Mesenchymal stem cell (in vitro differentiated cells and primary cell): ENCODE results near the gene CDK11B.

ENCODE experiments used
- DNase-seq: peaks from one replicate; pipeline ENCODE4 v3.0.0-alpha.2; 2013
- H2AFZ ChIP-seq: one replicate; pipeline ENCODE4 v1.6.1; 2013; ENCODE audit warnings: low read depth, mild to moderate bottlenecking, control low read depth, inconsistent platforms, low read length, moderate library complexity
- H2AK5ac ChIP-seq: 2 replicates; pipeline ENCODE4 v1.6.1; 2013; ENCODE audit warnings: low read length, moderate library complexity, mild to moderate bottlenecking, inconsistent platforms; ENCODE audit not compliant: severe bottlenecking
- H2BK120ac ChIP-seq: one replicate; pipeline ENCODE4 v1.6.1; 2013; ENCODE audit warnings: low read depth, mild to moderate bottlenecking, inconsistent platforms, low read length, moderate library complexity
- H2BK12ac ChIP-seq, 2 experiments: one replicate each; pipeline ENCODE4 v1.6.1; 2013; ENCODE audit warnings: inconsistent platforms in 2 of 2, low read length in 2 of 2, mild to moderate bottlenecking in 2 of 2, moderate library complexity in 2 of 2, control low read depth in 1 of 2
- H2BK15ac ChIP-seq: one replicate; pipeline ENCODE4 v1.6.1; 2013; ENCODE audit warnings: mild to moderate bottlenecking, low read depth, inconsistent platforms; ENCODE audit not compliant: poor library complexity, severe bottlenecking
- H2BK5ac ChIP-seq: 2 replicates; pipeline ENCODE4 v1.6.1; 2013; ENCODE audit warnings: low read depth, mild to moderate bottlenecking, low read length, control low read depth, inconsistent platforms; ENCODE audit not compliant: poor library complexity, severe bottlenecking
- H3K14ac ChIP-seq, 2 experiments: one replicate each; pipeline ENCODE4 v1.6.1; 2013; ENCODE audit warnings: inconsistent platforms in 2 of 2, low read length in 2 of 2, control low read depth in 1 of 2, mild to moderate bottlenecking in 1 of 2, moderate library complexity in 1 of 2
- H3K18ac ChIP-seq, 2 experiments: one replicate each; pipeline ENCODE4 v1.6.1; 2013; ENCODE audit warnings: inconsistent platforms in 2 of 2, low read length in 2 of 2, control low read depth in 1 of 2, low read depth in 1 of 2, mild to moderate bottlenecking in 1 of 2
- H3K23ac ChIP-seq, 2 experiments: one replicate each; pipeline ENCODE4 v1.6.1; 2013; ENCODE audit warnings: inconsistent platforms in 2 of 2, low read length in 2 of 2, mild to moderate bottlenecking in 2 of 2, moderate library complexity in 2 of 2, control low read depth in 1 of 2
- H3K27ac ChIP-seq: 2 replicates; pipeline ENCODE4 v1.5.1; 2013; ENCODE audit warnings: mild to moderate bottlenecking, moderate library complexity, low read length, control low read depth, inconsistent platforms; ENCODE audit not compliant: poor library complexity, severe bottlenecking
- H3K27me3 ChIP-seq, 2 experiments: 2 replicates each; pipeline versions ENCODE4 v1.6.1 to v1.7.0; 2013; ENCODE audit warnings: low read length in 2 of 2, mild to moderate bottlenecking in 2 of 2, moderate library complexity in 2 of 2, control low read depth in 1 of 2, inconsistent platforms in 1 of 2; ENCODE audit not compliant: control insufficient read depth in 1 of 2, insufficient read depth in 1 of 2
- H3K36me3 ChIP-seq, 2 experiments: 2 replicates each; pipeline versions ENCODE4 v1.6.1 to v1.7.0; 2013; ENCODE audit warnings: low read length in 2 of 2, control low read depth in 1 of 2, inconsistent platforms in 1 of 2, low read depth in 1 of 2, mild to moderate bottlenecking in 1 of 2; ENCODE audit not compliant: insufficient read depth in 2 of 2, control insufficient read depth in 1 of 2
- H3K4ac ChIP-seq, 2 experiments: one replicate each; pipeline ENCODE4 v1.6.1; 2013; ENCODE audit warnings: inconsistent platforms in 2 of 2, low read length in 2 of 2, mild to moderate bottlenecking in 2 of 2, moderate library complexity in 2 of 2, control low read depth in 1 of 2, low read depth in 1 of 2
- H3K4me1 ChIP-seq: 2 replicates; pipeline ENCODE4 v1.6.1; 2013; ENCODE audit warnings: low read depth, low read length, control low read depth; ENCODE audit not compliant: control insufficient read depth, insufficient read depth
- H3K4me2 ChIP-seq: 2 replicates; pipeline ENCODE4 v1.6.1; 2013; ENCODE audit warnings: low read length, mild to moderate bottlenecking, inconsistent platforms; ENCODE audit not compliant: poor library complexity, severe bottlenecking
- H3K4me3 ChIP-seq, 2 experiments: 2 replicates each; pipeline versions ENCODE4 v1.5.1 to v1.7.0; 2013; ENCODE audit warnings: low read length in 2 of 2, mild to moderate bottlenecking in 2 of 2, control low read depth in 1 of 2, low read depth in 1 of 2; ENCODE audit not compliant: insufficient read depth in 1 of 2
- H3K79me1 ChIP-seq: replicated peaks from 2 replicates; pipeline ENCODE4 v1.6.1; 2013; ENCODE audit warnings: mild to moderate bottlenecking, control low read depth, low read length, inconsistent platforms; ENCODE audit not compliant: poor library complexity, severe bottlenecking
- H3K9ac ChIP-seq: 2 replicates; pipeline ENCODE4 v1.7.0; 2013; ENCODE audit warnings: mild to moderate bottlenecking, low read length, moderate library complexity
- H3K9me3 ChIP-seq: 2 replicates; pipeline ENCODE4 v1.7.0; 2013; ENCODE audit warnings: mild to moderate bottlenecking, low read length; ENCODE audit not compliant: control insufficient read depth
- H4K8ac ChIP-seq: one replicate; pipeline ENCODE4 v1.6.1; 2013; ENCODE audit warnings: inconsistent platforms, mild to moderate bottlenecking, low read length, moderate library complexity
- H4K91ac ChIP-seq: one replicate; pipeline ENCODE4 v1.6.1; 2013; ENCODE audit warnings: mild to moderate bottlenecking, low read length, inconsistent platforms
- WGBS: methylation state at CpG from one replicate; pipeline ENCODE4 v1.1.7; 2013; ENCODE audit warnings: mixed read lengths; 5-methylcytosine and 5-hydroxymethylcytosine counted together

CDK11B gene

GRCh38 chr1:1614204-1614953 is 44.4 kb downstream of the CDK11B start:
- peak; percentile 87 for DNase-seq
- Histone ChIP-seq H2AK5ac (no peak overlapping the region), H2BK12ac (no peak overlapping the region), H2BK15ac (no peak overlapping the region), H3K18ac (no peak overlapping the region), H3K4me3 (peak overlapping the region; percentile 90 to 97), H3K36me3 (peaks cover 13 to 25% of the 10 kb centered on the region in 2 experiments), H3K9ac (peak overlapping the region; percentile 99), H3K4me1 (peaks cover 26% of the 10 kb centered on the region), H3K23ac (no peak overlapping the region), H4K8ac (no peak overlapping the region), H3K79me1 (peaks cover 41% of the 10 kb centered on the region), H3K9me3 (no peaks in the 10 kb centered on the region), H3K27me3 (no peaks in the 10 kb centered on the region), H3K27ac (no peak overlapping the region), H3K14ac (no peak overlapping the region), H3K4me2 (peak overlapping the region; percentile 65), H2BK120ac (no peak overlapping the region), H2AFZ (no peak overlapping the region), H2BK5ac (no peak overlapping the region), H4K91ac (no peak overlapping the region), H3K4ac (no peak overlapping the region)
- WGBS: 50% methylated on average over 30 of the region's 30 CpGs

- H3K14ac ChIP-seq: no peak overlapping the region
- peaks cover 12 to 18% of the 10 kb centered on the region in 2 experiments for H3K36me3 ChIP-seq
- peak overlapping the region; percentile 99 for H3K9ac ChIP-seq
- H3K79me1 ChIP-seq: peaks cover 36% of the 10 kb centered on the region
- peak overlapping the region in 1 of 2 experiments; percentile 90 for H3K4me3 ChIP-seq
- H2AFZ ChIP-seq: no peak overlapping the region
- H3K4me2 ChIP-seq: no peak overlapping the region
- H2BK12ac ChIP-seq: no peak overlapping the region
- peaks cover 26% of the 10 kb centered on the region for H3K4me1 ChIP-seq
- H2AK5ac ChIP-seq: no peak overlapping the region
- no peak overlapping the region for H2BK15ac ChIP-seq
- DNase-seq: no peak
- no peak overlapping the region for H3K23ac ChIP-seq
- no peaks in the 10 kb centered on the region for H3K9me3 ChIP-seq
- H3K27me3 ChIP-seq: no peaks in the 10 kb centered on the region
- WGBS: 78% methylated on average over 10 of the region's 11 CpGs
- H3K18ac ChIP-seq: no peak overlapping the region
- H3K4ac ChIP-seq: no peak overlapping the region
- H3K27ac ChIP-seq: no peak overlapping the region
- H2BK5ac ChIP-seq: no peak overlapping the region
- no peak overlapping the region for H4K8ac ChIP-seq
- H2BK120ac ChIP-seq: no peak overlapping the region
- H4K91ac ChIP-seq: no peak overlapping the region
Observed at GRCh38 chr1:1613509-1614082, 45.2 kb downstream of the CDK11B start.

GRCh38 chr1:1612104-1612400 is 46.8 kb downstream of the CDK11B start:
- 95% methylated on average over 3 of the region's 3 CpGs for WGBS
- no peaks in the 10 kb centered on the region for H3K9me3 ChIP-seq
- H3K14ac ChIP-seq: no peak overlapping the region
- no peak overlapping the region for H3K4me2 ChIP-seq
- H3K4me1 ChIP-seq: peaks cover 23% of the 10 kb centered on the region
- no peak for DNase-seq
- H2BK15ac ChIP-seq: no peak overlapping the region
- no peak overlapping the region for H3K23ac ChIP-seq
- no peak overlapping the region for H3K4ac ChIP-seq
- H3K79me1 ChIP-seq: peaks cover 25% of the 10 kb centered on the region
- no peaks in the 10 kb centered on the region for H3K27me3 ChIP-seq
- no peak overlapping the region for H2AK5ac ChIP-seq
- no peak overlapping the region for H4K8ac ChIP-seq
- H3K9ac ChIP-seq: peak overlapping the region; percentile 42
- no peak overlapping the region for H2BK5ac ChIP-seq
- peaks cover 0 to 8% of the 10 kb centered on the region in 2 experiments for H3K36me3 ChIP-seq
- no peak overlapping the region for H4K91ac ChIP-seq
- H2BK12ac ChIP-seq: no peak overlapping the region
- H3K18ac ChIP-seq: no peak overlapping the region
- no peak overlapping the region for H3K27ac ChIP-seq
- H2BK120ac ChIP-seq: no peak overlapping the region
- H3K4me3 ChIP-seq: no peak overlapping the region
- no peak overlapping the region for H2AFZ ChIP-seq

GRCh38 chr1:1610796-1611195 is 48.0 kb downstream of the CDK11B start:
- H3K9ac ChIP-seq: peak overlapping the region; percentile 42
- 91% methylated on average over 9 of the region's 9 CpGs for WGBS
- peak overlapping the region; percentile 11 for H3K4me2 ChIP-seq

More at GRCh38 chr1:1610796-1611195, 48.0 kb downstream of the CDK11B start:
- Histone ChIP-seq H2BK120ac (no peak overlapping the region), H4K91ac (no peak overlapping the region), H3K27ac (no peak overlapping the region), H2AK5ac (no peak overlapping the region), H4K8ac (no peak overlapping the region), H3K4me1 (peaks cover 16% of the 10 kb centered on the region), H3K4me3 (no peak overlapping the region), H2AFZ (no peak overlapping the region), H3K36me3 (peaks cover 0 to 2% of the 10 kb centered on the region in 2 experiments), H3K4ac (no peak overlapping the region), H3K9me3 (no peaks in the 10 kb centered on the region), H2BK15ac (no peak overlapping the region), H3K14ac (no peak overlapping the region), H2BK5ac (no peak overlapping the region), H2BK12ac (no peak overlapping the region), H3K27me3 (no peaks in the 10 kb centered on the region), H3K23ac (no peak overlapping the region), H3K18ac (no peak overlapping the region), H3K79me1 (peaks cover 18% of the 10 kb centered on the region)
- no peak for DNase-seq
